Kidney glomerular epithelial cell (primary cell): ENCODE results near the gene DLX2.

ENCODE experiments used
- DNase-seq: peaks from one replicate; lab custom pipeline; 2025; lab: John Stamatoyannopoulos, UW

The DLX2 gene

DNA sequence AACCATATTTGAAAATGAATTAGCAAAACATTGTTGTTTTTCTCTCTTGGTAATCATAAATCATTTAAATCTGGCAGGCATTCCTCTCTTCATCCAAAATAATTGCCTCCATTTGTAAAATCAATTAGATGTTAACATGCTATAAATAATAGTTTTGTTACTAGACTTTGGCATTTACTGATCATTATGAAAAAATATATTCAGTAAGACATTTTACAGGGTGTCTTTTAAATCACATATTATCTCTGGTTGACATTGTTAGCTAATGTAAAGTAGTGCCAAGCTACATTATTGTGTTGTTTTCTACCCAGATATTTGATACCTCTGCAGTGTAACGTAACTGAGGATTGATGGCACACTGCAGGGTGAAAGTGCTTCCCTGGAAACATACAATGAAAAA, 49.2 kb downstream of the DLX2 start:
- no peak for DNase-seq

DNA sequence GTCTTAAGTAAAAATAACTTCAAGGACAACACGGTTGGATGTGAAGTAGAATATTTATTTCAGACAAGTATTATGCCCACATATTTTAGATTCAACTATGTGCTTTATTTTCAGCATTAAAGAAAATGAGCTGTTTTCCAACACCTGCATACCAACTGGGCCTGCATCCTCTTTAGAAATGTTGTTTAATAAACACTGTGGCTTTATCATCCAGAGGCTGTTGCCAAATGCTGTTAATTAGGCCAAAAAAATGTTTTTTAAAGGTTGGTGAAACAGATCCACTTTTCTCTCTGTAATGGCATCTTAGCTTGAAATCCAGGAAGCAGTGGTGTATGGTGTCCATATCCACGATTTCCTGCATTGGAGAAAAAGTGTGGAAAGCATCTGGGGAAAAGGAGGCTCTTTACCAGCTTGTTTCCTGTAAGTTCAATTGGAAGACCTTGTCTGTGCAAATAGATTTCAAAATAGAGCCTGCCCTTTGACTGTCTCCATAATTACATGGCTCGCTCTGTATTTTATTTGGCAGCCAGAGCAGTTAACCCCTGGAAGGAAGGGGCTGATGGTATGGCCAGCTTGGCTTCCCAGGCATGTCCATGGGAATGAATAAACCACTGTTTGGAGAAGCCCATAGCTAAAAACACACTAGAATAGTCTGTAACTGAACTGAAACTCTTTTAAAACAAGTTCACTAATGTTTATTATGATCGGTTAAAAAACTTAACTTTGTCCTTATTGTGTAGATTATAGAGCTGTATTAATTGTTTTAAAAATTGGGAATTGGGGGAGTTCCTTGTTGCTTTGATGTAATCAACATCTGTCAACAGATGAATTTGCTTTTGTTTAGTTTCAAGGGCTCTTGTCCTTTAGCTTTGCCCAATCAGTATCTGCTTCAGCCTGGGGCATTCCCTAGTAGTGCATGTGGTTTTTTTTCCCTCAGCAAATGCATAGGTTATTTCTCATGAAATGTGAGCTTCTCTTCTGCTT, 50.4 kb downstream of the DLX2 start:
- DNase-seq: no peak

DNA sequence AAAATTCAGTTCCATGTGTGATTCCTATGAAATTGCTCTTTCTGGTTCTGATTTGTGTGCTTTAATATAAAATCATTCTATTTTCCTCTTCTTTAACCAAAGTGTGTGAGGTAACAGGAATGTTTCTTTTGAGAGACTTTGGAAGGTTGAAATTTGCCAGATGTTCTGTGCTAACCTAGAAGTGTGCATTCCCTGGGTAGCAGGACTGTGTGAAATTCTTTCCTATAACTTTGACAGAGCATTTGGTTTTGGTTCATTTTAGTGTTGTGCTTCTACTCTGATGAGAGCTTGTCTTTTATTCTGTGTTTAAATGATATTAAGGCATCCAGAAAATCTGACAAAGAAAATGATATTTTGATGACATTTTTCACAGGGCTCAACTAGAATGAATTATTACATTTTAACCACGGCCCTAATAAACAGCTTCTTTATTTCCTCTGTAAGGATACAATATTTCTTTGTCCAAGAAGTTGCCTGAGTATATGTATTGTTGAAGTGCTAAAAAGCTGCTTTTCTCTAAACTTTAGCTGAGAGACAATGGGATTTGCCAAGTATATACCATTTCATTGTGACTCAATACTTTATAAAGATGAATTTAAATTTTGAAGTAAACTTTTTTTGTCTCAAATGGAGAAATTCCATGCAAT, 52.1 kb downstream of the DLX2 start:
- DNase-seq: no peak

DNA sequence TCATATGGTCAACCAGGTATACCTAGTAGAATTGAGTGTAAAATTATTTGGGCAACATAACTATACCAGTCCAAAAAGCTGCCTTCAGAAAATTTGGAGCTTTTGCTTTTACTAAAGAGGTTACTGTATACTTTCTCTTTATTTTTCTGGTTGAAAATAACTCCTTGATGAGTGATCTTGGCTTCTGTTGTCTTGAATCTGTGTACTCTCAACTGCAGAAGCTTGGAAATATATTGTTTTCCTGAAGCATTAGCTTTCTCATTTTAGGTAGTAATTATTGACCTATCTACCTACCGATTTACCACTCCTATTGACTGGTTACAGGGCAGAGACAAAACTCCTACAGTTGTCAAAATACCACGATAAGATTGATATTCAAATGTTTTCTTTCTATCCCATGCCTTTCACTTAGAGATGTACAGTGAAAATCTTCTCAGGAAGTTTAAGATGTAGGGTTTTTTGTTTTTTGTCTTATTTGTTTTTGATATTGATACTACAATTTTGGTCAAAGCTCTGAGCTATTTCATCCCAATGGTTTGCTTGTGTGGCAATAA, 53.1 kb downstream of the DLX2 start:
- DNase-seq: no peak
